Measurements from ENCODE around the gene EP400. TPM values are rescaled to one million over a fixed set of nuclear protein-coding genes. Genes with fewer than 3 reads are reported as not detected.

Gene EP400
- polyA plus RNA-seq, 1 donor (not counting 4 experiments of a cell fraction or from before 2014, with no cell fraction given), result 4.1 TPM

GRCh38 chr12:132003846-132004245, 54.1 kb downstream of the EP400 start:
- dilution Hi-C loops (cut with MboI; ENCODE audit: extremely low pct_ligation_motif_present, low sequenced_read_pairs), result no loop called here
- Histone ChIP-seq H3K36me3 (ENCODE audit: control insufficient read depth in 2 of 2, extremely low read depth in 1 of 2, insufficient read depth in 2 of 2, low read length in 2 of 2) (peaks cover 20 to 26% of the 10 kb centered on the region in 2 experiments), H3K4me2 (ENCODE audit: control insufficient read depth, extremely low read depth, insufficient read depth, low read depth, low read length) (no peak overlapping the region)

GRCh38 chr12:132004946-132005345, 55.2 kb downstream of the EP400 start:
- peaks cover 24 to 26% of the 10 kb centered on the region in 2 experiments for H3K36me3 ChIP-seq (ENCODE audit: control insufficient read depth in 2 of 2, extremely low read depth in 1 of 2, insufficient read depth in 2 of 2, low read length in 2 of 2)
- H2AFZ ChIP-seq (ENCODE audit: control insufficient read depth, low read length), result no peak overlapping the region
- H3K27ac ChIP-seq (ENCODE audit: control insufficient read depth, insufficient read depth, low read length), result no peak overlapping the region
- TF ChIP-seq EZH2 (IDR thresholded peaks at IDR 0.05; ENCODE audit: low read length) (no peak), CTCF (optimal IDR thresholded peaks at IDR 0.05 in 1 of 3, IDR thresholded peaks at IDR 0.05 in 1 of 3, conservative IDR thresholded peaks at IDR 0.05 in 1 of 3; ENCODE audit: extremely low read depth in 1 of 3, insufficient read depth in 2 of 3, low read length in 3 of 3) (no peak)
- no peak overlapping the region for H3K4me2 ChIP-seq (ENCODE audit: control insufficient read depth, extremely low read depth, insufficient read depth, low read depth, low read length)
- no peaks in the 10 kb centered on the region for H4K20me1 ChIP-seq (ENCODE audit: control insufficient read depth, extremely low read depth, insufficient read depth, low read length)
- no peaks in the 10 kb centered on the region for H3K9me3 ChIP-seq (ENCODE audit: control insufficient read depth, low read depth, low read length)
- H3K4me1 ChIP-seq (ENCODE audit: control insufficient read depth, extremely low read depth, insufficient read depth, low read length), result no peaks in the 10 kb centered on the region
- dilution Hi-C loops (cut with MboI; ENCODE audit: extremely low pct_ligation_motif_present, low sequenced_read_pairs), result no loop called here
- no peaks in the 10 kb centered on the region for H3K27me3 ChIP-seq (ENCODE audit: control insufficient read depth, extremely low read depth, insufficient read depth, low read length)
- no peak for DNase-seq (ENCODE audit: low read depth, low spot score)
- no peaks in the 10 kb centered on the region for H3K9me1 ChIP-seq (ENCODE audit: control insufficient read depth, extremely low read depth, insufficient read depth, low read length)
- H3K4me3 ChIP-seq (ENCODE audit: control insufficient read depth in 2 of 3, extremely low read depth in 1 of 3, insufficient read depth in 2 of 3, low read depth in 1 of 3, low read length in 3 of 3), result no peak overlapping the region
- H3K9ac ChIP-seq (ENCODE audit: control insufficient read depth, extremely low read depth, insufficient read depth, low read length), result no peak overlapping the region
- H3K79me2 ChIP-seq (ENCODE audit: control insufficient read depth, insufficient read depth, low read length), result no peaks in the 10 kb centered on the region
- FAIRE-seq, result no peak

More at GRCh38 chr12:132003846-132004245, 54.1 kb downstream of the EP400 start:
- DNase-seq (ENCODE audit: low read depth, low spot score), result no peak
- Histone ChIP-seq H3K9ac (ENCODE audit: control insufficient read depth, extremely low read depth, insufficient read depth, low read length) (no peak overlapping the region), H3K79me2 (ENCODE audit: control insufficient read depth, insufficient read depth, low read length) (no peaks in the 10 kb centered on the region), H3K9me1 (ENCODE audit: control insufficient read depth, extremely low read depth, insufficient read depth, low read length) (no peaks in the 10 kb centered on the region), H3K27me3 (ENCODE audit: control insufficient read depth, extremely low read depth, insufficient read depth, low read length) (no peaks in the 10 kb centered on the region), H3K4me3 (ENCODE audit: control insufficient read depth in 2 of 3, extremely low read depth in 1 of 3, insufficient read depth in 2 of 3, low read depth in 1 of 3, low read length in 3 of 3) (no peak overlapping the region), H3K9me3 (ENCODE audit: control insufficient read depth, low read depth, low read length) (no peaks in the 10 kb centered on the region), H4K20me1 (ENCODE audit: control insufficient read depth, extremely low read depth, insufficient read depth, low read length) (no peaks in the 10 kb centered on the region), H3K27ac (ENCODE audit: control insufficient read depth, insufficient read depth, low read length) (no peak overlapping the region), H2AFZ (ENCODE audit: control insufficient read depth, low read length) (no peak overlapping the region), H3K4me1 (ENCODE audit: control insufficient read depth, extremely low read depth, insufficient read depth, low read length) (no peaks in the 10 kb centered on the region)
- FAIRE-seq, result no peak
- TF ChIP-seq EZH2 (IDR thresholded peaks at IDR 0.05; ENCODE audit: low read length) (no peak), CTCF (optimal IDR thresholded peaks at IDR 0.05 in 1 of 3, IDR thresholded peaks at IDR 0.05 in 1 of 3, conservative IDR thresholded peaks at IDR 0.05 in 1 of 3; ENCODE audit: extremely low read depth in 1 of 3, insufficient read depth in 2 of 3, low read length in 3 of 3) (no peak)
